HG02870 (cell line): ENCODE results near the gene LARP4.
A peak's percentile ranks its signal among the peaks of the same experiment; 100 is the strongest.
"Not testable (repeated sequence)": the region's sequence is repeated elsewhere in the genome, so short reads cannot be mapped to it uniquely, and the experiment has no call there.

ENCODE experiments used
- ATAC-seq: cut with Tn5 transposase; IDR thresholded peaks from one replicate; pipeline ENCODE4 v1.9.1; 2021; ENCODE audit warnings: mild to moderate bottlenecking, moderate library complexity; ENCODE audit not compliant: unreplicated experiment

Gene LARP4

DNA sequence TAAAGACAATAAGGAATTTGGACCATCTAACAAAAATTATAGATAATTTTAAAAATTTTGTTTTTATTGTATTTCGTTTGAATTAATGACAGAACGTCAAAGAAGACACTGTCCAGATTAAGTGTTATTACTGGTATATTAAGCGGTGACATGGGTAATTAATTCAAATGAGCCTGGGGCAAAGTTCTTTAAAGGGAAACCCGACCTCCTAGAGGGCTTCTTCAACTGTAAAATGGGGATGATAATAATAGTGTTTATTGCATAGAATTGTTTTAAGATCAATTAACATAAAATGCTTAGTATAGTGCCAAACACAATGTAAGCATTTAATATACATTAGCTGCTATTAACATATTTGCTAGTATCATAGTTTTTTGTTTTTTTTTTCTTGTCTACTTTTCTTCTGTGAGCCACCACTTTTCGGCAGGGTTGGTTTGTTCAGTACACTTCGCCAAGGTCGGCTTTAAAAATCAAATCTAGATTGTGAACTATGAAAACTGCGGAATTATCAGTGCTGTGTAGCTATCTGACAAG lies 514 bp upstream of the LARP4 start:
- peak; percentile 10 for ATAC-seq

DNA sequence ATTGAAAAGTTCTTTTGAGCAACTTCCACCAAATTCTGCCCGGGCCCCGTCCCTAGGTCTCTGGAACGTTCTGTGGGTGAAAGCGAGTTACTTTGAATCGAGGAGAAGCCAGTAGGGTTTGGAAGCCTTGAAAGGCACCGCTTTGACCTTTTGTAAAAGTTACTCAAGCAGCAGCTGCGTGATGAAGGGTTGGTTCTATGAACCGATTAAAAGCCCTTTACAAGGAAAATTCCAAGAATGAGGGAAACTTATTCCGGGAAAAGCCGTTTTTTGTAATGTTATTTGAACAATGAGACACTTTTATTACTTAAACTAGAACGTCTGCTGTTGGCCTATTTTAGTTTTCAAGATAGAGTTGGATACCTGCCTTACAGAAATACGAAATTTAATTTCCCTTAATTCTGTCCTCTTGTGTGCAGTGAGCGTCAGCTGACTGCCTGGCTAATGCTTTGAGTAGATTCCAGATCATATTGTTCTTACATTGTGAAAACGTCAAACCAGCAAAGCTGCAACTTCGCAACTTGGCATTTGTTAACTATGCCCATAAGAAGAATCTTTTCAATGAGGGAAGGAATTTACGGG lies 906 bp downstream of the LARP4 start:
- no peak for ATAC-seq

DNA sequence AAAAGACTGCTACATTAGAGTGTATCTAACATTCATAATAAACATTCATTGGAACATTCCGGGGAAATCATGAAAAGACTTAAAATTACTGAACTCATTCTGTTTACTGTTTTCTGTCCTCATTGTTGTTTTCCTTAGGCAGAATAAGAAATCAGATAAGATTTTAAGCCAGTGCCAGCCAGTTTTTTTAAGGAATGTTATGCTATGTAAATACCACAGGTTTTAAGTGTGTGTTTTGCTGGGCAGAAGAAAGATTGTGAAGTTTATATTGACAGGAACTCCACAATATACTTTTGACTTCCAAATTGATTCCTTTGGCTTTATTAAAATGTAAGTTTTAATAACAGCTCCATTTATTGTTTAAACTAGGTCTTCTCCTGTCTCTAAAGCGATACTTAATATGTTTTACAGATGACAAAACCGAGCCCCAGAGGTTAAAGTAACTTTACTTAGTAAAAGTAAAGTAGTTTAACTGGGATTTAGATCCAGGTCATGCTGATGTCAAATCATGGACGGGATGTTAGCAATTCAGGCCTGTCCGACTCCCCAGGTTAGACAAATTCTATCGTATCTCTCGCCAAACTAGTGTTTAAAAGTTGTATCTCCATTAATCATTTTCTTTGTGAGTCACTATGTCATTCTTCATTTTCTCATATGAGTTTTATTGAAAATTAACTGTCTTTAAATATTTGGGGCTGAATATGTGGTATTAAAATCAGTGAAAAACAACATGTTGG lies 1.7 kb downstream of the LARP4 start:
- ATAC-seq = no peak

DNA sequence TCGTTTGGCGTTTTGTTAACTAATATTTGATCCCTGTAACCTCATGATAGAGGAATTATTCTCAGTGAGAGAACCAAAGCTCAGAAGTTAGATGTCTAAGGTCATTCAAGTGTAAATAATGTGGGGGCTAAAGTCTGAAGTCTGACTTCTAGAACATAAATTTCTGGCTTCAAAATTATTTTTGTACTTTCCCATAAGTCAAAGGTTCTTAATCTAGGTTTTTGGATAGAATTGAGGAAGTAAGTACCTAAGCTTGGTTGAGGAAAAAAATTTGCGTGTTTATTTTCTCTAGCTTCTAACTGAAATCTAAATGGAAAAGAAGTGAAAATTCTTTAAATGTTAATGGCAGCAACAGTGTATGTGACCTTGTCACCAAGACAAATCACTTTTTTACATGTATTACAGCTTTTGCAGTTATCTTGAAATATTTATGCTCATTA lies 2.3 kb downstream of the LARP4 start:
- ATAC-seq = no peak

DNA sequence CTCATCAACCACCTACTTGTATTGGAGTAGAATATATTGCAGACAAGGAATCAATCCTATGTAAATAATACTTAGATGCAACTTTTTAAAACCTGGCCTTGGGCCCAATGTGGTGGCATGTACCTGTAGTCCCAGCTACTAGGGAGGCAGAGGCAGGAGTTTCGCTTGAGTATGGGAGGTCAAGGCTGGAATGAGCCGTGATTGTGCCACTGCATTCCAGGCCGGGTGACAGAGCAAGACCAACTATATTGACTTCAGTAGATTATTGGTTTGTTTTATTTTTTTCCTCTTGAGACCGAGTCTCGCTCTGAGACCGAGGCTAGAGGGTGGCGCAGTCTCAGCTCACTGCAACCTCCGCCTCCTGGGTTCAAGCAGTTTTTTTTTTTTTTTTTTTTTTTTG lies 3.6 kb downstream of the LARP4 start:
- ATAC-seq = no peak

DNA sequence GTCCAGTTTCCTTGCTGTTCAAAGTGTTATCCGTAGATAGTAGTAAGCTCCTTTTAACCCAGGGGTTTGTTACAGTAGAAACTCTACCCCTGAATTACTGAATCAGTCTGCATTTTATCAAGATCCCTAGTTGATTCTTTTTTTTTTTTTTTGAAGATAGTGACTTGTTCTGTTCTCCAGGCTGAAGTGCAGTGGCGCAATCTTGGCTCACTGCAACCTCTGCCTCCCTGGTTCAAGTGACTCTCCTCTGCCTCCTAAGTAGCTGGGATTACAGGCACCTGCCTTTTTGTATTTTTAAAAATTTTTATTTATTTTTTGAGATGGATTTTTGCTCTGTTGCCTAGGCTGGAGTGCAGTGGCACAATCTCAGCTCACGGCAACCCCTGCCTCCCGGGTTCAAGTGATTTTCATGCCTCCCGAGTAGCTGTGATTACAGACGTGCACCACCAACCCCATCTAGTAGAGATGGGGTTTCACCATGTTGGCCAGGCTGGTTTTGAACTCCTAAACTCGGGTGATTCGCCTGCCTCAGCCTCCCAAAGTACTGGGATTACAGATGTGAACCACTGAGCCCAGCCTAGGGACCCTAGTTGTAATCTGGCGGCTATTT lies 10.5 kb downstream of the LARP4 start:
- ATAC-seq = no peak

DNA sequence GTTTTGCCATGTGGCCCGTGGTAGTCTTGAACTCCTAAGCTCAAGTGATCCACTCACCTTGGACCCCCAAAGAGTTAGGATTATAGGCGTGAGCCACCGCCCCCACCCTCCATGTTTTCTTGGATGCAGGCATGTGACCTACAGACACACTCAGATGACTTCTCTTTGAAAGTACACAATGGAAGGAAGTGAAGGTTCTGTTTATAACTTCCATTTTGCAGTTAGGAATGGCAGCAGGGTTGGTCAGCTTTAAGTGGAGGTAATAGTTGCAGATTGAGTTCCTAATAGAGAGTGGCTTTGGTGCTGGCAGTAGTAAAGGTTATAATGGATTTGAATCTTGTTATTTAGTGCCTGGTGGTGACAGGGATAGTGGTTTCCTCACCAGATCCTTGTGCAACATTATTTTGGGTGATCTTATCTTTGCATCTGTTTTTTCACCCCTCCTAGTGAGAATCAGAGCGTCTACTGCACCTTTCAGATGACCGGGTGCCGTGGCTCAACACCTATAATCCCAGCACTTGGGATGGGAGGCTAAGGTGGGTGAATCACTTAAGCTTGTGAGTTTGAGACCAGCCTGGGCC lies 15.3 kb downstream of the LARP4 start:
- ATAC-seq = no peak

DNA sequence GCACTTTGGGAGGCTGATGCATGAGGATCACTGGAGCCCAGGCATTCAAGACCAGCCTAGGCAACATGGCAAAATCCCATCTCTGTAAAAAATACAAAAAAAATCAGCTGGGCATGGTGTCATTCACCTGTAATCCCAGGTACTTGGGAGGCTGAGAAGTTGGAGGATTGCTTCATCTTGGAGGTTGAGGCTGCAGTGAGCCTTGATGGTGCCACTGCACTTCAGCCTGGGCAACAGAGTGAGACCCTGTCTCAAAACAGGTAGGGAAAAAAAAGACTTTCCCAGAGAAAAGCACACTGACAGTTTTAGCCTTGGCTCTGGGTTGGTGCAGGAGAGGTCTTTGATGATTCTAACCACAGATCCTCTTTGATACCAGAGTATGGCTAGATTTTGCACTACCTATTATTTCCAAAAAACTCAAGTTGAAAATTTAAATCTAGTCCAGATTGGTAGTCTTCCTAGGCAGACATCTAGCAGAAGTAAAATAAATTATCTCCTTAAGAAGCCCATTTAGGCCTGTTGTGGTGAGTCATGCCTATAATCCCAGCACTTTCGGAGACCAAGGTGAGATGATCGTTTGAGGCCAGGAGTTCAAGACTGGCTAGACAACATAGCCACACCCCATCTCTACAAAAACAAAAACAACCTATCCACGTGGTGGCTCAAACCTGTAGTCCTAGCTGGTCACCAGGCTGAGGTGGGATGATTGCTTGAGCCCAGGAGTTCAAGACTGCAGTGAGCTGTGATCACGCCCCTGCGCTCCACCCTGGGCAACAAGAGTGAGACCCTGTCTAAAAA lies 18.6 kb downstream of the LARP4 start:
- ATAC-seq = no peak

DNA sequence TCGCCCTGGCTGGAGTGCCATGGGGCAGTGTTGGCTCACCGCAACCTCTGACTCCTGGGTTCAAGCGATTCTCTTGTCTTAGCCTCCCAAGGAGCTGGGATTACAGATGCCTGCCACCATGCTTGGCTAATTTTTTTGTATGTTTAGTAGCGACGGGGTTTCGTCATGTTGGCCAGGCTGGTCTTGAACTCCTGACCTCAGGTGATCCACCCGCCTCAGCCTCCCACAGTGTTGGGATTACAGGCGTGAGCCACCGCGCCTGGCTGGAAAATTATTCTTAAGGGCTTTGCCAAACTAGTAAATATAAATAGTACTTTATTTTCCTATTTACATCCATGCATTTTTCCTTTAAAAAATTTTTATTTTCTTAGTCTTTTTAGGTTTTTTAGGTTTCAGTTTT lies 22.2 kb downstream of the LARP4 start:
- ATAC-seq = not testable (repeated sequence)

DNA sequence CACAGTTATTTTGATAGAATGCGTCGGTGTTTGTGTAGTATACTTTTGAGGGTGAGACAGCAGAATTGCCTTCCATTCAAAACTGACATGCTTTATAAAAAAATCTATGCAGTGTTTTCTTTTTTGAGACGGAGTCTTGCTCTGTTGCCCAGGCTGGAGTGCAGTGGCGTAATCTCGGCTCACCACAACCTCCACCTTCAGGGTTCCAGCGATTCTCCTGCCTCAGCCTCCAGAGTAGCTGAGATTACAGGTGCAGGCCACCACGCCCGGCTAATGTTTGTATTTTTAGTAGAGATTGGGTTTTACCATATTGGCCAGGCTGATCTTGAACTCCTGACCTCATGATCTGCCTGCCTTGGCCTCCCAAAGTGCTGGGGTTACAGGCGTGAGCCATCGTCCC lies 22.7 kb downstream of the LARP4 start:
- not testable (repeated sequence) for ATAC-seq

DNA sequence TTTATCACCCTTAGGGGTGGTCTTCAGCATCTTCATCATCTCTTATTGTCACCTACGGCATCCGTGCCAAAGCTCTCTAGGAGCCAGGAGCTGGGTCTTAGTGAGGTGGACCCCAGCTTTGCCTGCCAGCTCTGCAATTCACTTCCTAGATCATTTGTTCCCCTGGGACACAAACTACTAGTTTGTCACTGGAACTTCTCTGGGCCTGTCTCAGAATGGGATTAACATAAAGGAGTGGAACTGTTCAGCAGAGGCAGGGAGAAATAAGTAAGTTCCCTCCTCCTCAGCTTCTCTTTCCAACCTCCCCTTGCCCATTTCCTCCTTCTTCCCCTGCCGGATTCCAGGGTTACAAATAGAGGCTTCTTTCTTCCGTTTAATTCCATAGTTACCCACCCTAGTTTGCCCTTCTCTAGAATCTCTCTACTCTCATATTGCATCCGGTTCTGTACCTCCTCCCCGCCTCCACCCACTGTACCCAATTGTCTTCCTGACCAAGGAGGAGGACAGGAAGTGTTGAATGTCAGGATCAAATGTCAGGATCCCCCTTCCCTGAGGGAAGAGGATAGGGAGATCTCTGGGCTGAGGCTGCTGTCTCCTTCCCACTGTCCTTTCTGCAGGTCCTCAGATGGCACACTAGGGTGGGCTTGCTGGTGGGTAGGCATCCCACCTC lies 25.0 kb downstream of the LARP4 start:
- ATAC-seq = no peak

DNA sequence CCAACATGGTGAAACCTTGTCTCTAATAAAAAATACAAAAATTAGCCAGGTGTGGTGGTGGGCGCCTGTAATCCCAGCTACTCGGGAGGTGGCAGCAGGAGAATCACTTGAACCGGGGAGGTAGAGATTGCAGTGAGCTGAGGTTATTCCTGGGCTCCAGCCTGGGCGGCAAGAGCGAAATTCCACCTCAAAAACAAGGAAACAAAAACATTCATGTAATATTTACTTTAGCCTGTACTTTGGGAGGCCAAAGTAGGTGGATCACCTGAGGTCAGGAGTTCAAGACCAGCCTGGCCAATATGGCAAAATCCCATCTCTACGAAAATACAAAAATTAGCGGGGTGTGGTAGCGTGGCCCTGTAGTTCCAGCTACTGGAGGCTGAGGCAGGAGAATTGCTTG lies 31.0 kb downstream of the LARP4 start:
- not testable (repeated sequence) for ATAC-seq

DNA sequence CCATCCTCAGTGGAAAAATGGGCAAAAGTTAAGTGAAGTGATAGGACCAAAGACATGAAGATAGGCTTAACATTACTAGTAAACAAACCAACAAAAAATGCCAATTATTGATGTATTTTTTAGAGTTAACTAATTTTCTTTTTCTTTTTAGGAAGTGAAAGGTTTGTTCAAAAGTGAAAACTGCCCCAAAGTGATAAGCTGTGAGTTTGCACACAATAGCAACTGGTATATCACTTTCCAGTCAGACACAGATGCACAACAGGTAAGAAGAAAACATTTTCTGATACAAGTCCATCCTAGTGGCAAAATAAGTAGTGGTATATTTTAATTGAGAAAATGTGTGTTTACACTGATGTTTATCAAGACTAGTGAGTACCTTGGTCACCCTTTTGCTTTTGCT lies 39.6 kb downstream of the LARP4 start:
- no peak for ATAC-seq

DNA sequence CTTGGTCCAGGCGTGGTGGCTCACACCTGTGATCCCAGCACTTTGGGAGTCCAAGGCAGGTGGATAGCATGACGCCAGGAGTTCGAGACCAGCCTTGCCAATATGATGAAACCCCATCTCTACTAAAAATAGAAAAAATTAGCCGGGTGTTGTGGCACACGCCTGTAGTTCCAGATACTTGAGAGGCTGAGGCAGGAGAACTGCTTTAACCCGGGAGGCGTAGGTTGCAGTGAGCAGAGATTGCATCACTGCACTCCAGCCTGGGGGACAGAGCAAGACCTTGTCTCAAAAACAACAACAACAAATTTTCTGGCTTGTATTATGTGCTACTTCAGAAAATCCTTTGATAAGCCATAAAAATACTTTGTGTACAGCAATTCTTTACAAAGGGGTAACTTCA lies 41.1 kb downstream of the LARP4 start:
- no peak for ATAC-seq

DNA sequence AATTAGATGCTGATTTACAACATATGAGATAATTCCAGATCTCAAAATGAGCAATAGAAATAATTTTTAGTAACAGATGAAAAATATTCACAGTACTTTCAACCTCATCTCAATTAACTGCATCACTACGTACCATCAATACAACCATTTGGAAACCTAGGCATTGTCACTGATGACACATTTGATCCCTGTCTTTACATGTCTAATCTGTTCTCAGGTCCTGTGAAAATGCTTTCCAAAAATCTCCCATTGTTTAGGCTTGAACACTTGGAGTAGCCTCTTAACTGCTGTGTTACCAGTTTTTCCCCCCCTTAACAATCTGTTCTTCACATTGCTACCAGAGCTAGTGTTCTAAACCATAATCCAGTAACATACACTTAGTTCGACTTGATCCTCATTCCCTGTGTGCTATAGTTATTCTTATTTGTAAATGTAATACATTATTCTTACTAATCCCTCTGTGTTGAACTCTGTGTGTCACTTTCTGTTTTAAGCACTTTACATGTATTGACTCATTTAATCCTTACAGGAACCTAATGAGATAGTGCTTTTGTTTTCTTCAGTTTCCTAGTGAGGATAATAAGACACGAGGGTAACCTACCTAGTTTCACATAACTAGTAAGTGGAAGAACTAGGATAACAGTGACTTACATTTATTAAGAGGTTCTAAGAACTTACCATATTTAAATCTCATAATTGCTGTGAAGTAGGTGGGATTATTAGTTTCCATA lies 41.7 kb downstream of the LARP4 start:
- ATAC-seq = peak; percentile 58

DNA sequence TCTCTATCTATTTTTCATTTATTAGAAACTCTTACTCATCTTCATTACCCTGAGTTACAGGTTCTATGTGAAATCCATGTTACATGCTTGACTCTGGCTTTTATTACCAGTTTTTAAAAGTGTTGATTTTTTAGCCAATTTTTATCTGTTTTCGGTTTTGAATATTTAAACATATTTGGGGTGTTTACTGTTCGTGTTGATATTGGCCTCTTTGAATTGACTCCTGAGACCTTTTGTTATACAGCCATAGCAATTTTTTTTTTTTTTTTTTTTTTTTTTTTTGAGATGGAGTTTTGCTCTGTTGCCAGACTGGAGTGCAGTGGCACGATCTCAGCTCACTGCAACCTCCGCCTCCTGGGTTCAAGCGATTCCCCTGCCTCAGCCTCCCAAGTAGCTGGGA lies 49.0 kb downstream of the LARP4 start:
- not testable (repeated sequence) for ATAC-seq

DNA sequence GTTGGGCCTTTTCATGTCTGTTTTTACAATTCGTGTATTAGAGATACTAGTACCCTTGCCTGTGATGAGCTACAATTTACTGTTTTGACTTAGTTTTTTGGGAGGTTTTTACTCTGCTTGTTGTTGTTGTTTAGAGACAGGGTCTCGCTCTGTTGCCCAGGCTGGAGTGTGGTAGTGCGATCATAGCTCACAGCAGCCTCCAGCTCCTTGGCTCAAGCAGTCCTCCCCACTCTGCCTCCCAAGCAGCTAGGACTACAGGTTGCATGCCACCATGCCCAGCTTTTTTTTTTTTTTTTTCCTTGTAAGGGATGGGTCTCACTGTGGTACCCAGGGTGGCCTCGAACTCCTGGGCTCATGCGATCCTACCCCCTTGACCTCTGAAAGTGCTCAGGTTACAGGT lies 52.1 kb downstream of the LARP4 start:
- no peak for ATAC-seq

DNA sequence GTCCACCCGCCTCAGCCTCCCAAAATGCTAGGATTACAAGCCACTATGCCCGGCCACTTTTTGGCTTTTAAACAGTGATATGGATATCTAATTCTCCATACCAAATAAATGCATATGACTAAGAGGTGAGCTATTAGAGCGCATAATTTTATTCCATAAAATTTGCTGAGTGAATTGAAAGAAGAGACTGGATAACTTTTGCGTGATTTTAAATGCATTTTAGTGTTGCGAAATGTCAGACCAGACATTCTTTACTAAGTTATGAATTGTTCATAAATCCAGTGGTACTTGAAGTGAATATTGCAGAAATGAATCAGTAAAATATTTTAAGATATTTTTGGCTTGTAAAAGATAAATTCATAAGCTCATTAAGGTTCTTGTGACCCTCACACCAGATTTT lies 53.2 kb downstream of the LARP4 start:
- ATAC-seq = no peak

DNA sequence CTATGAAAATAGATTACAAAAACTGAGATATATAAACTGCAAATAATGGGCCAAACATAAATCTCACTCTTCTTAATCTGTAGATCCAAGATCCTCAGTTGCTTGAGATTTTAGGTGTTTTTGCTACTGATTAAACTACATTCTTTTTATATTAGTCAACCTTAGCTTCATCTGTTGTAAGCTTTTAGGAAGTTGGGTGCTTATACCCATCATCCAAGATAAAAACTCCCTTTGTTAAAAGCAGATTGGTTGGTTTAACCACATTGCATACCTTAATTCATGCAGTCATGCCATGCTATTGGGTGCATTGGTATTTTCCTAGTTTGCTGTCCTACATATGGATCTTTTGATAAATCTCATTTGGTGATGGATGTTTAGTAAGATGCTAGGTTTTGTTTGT lies 57.9 kb downstream of the LARP4 start:
- no peak for ATAC-seq

DNA sequence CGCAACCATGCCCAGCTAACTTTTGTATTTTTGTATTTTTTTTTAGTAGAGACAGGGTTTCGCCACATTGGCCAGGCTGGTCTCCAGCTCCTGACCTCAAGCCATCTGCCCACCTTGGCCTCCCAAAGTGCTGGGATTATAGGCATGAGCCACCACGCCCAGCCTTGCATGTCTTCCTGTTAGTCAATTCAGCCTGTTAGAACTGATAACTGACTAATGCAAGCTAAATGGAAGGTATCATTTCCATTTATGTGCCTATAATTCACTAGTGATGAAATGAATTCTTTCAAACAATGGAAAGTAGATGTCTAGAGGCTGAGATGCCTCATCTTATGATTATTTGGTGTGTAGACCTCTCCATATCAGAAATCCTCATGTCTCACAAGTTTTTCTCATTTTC lies 66.8 kb downstream of the LARP4 start:
- ATAC-seq = no peak
